C1 segment of cervical spinal cord (tissue), 14 donors: ENCODE data around the gene MAGED2.
A peak's percentile ranks its signal among the peaks of the same experiment; 100 is the strongest.
"Not testable (repeated sequence)": the region's sequence is repeated elsewhere in the genome, so short reads cannot be mapped to it uniquely, and the experiment has no call there.

Experiments
- DNase-seq, 14 donors: peaks; one replicate each; lab custom pipeline; 2025; lab: John Stamatoyannopoulos, UW

Gene MAGED2

GRCh38 chrX:54807524-54808108 lies at the start of gene MAGED2:
MAGED2 (plus strand) TSS chrX:54807745; CDS start chrX:54809332, 1,587 bp downstream.
- peak in 11 of 14 donors; percentile 5 to 62 (median 28) for DNase-seq

GRCh38 chrX:54758114-54759055 lies 49.2 kb upstream of the MAGED2 start:
- no peak for DNase-seq

GRCh38 chrX:54774391-54775094 lies 33.0 kb upstream of the MAGED2 start:
- DNase-seq, result not testable (repeated sequence)

GRCh38 chrX:54776061-54776460 lies 31.5 kb upstream of the MAGED2 start:
- no peak for DNase-seq

- DNase-seq, result no peak
Observed at GRCh38 chrX:54776987-54777672, 30.4 kb upstream of the MAGED2 start.

GRCh38 chrX:54785901-54786300 lies 21.6 kb upstream of the MAGED2 start:
- no peak for DNase-seq

- DNase-seq, result no peak
Observed at GRCh38 chrX:54786967-54787366, 20.6 kb upstream of the MAGED2 start.

GRCh38 chrX:54788446-54788845 lies 19.1 kb upstream of the MAGED2 start:
- no peak for DNase-seq

- DNase-seq, result not testable (repeated sequence)
Observed at GRCh38 chrX:54789405-54789804, 18.1 kb upstream of the MAGED2 start.

- no peak for DNase-seq
Observed at GRCh38 chrX:54794028-54794427, 13.5 kb upstream of the MAGED2 start.

- no peak for DNase-seq
Observed at GRCh38 chrX:54794795-54795194, 12.8 kb upstream of the MAGED2 start.

GRCh38 chrX:54798137-54798536 lies 9.4 kb upstream of the MAGED2 start, which contains the start of gene ITIH6:
ITIH6 (minus strand) TSS chrX:54798255; CDS start chrX:54798210, 45 bp downstream.
- no peak for DNase-seq

- DNase-seq, result no peak
Observed at GRCh38 chrX:54799046-54799445, 8.5 kb upstream of the MAGED2 start.

GRCh38 chrX:54808109-54808604 lies 612 bp downstream of the MAGED2 start:
- DNase-seq, result peak in 13 of 14 donors; percentile 12 to 81 (median 70)

- DNase-seq, result peak; percentile 12 to 87 (median 80)
Observed at GRCh38 chrX:54808605-54809483, 1.3 kb downstream of the MAGED2 start.

- DNase-seq, result no peak
Observed at GRCh38 chrX:54810532-54810931, 3.0 kb downstream of the MAGED2 start.

- peak in 1 of 14 donors; percentile 7 for DNase-seq
Observed at GRCh38 chrX:54811301-54811885, 3.8 kb downstream of the MAGED2 start.

- no peak for DNase-seq
Observed at GRCh38 chrX:54812306-54812705, 4.8 kb downstream of the MAGED2 start.

- DNase-seq, result no peak
Observed at GRCh38 chrX:54817220-54817820, 9.8 kb downstream of the MAGED2 start.
